GM12892 (cell line): Measurements from ENCODE around the gene EFNA3.

Source experiments
- DNase-seq: peaks from one replicate; pipeline ENCODE4 v3.0.0; 2011; ENCODE audit not compliant: insufficient read length
- FAIRE-seq: peaks from 2 replicates; lab custom pipeline; 2011; peaks lifted over from hg19 to GRCh38; lab: Jason Lieb, UNC
- POLR2A ChIP-seq: IDR thresholded peaks from 2 replicates; pipeline ENCODE4 v1.6.1; 2011; ENCODE audit warnings: low read depth, low read length, control low read depth
- POLR2AphosphoS5 ChIP-seq: IDR thresholded peaks from 2 replicates; pipeline ENCODE4 v1.6.1; 2011; ENCODE audit warnings: low read depth, low read length, control low read depth
- TAF1 ChIP-seq: IDR thresholded peaks from 2 replicates; pipeline ENCODE4 v1.6.1; 2011; ENCODE audit warnings: low read depth, mild to moderate bottlenecking, control low read depth, low read length, borderline replicate concordance

The EFNA3 gene

GRCh38 chr1:155131856-155132255 is 53.2 kb downstream of the EFNA3 start:
- no peak for FAIRE-seq
- DNase-seq = no peak
- TF ChIP-seq POLR2A (no peak), POLR2AphosphoS5 (no peak), TAF1 (no peak)

- no peak for TF ChIP-seq POLR2AphosphoS5
- no peak for TF ChIP-seq POLR2A
- TF ChIP-seq TAF1 = no peak
- no peak for FAIRE-seq
- DNase-seq = no peak
Measured at GRCh38 chr1:155133799-155134281, 55.2 kb downstream of the EFNA3 start.

- no peak for TF ChIP-seq TAF1
- no peak for TF ChIP-seq POLR2A
- TF ChIP-seq POLR2AphosphoS5 = no peak
- FAIRE-seq (no peak), DNase-seq (no peak)
Measured at GRCh38 chr1:155134322-155134721, 55.7 kb downstream of the EFNA3 start.

- FAIRE-seq = no peak
- no peak for DNase-seq
- no peak for TF ChIP-seq POLR2AphosphoS5
- no peak for TF ChIP-seq TAF1
- no peak for TF ChIP-seq POLR2A
Measured at GRCh38 chr1:155134880-155135414, 56.3 kb downstream of the EFNA3 start.

GRCh38 chr1:155135415-155136028 is 56.9 kb downstream of the EFNA3 start, which contains the start of gene SLC50A1:
Gene SLC50A1, plus strand, starts transcription at chr1:155135852. Its CDS starts 60 bp downstream, at chr1:155135912.
- DNase-seq (peak; percentile 93), FAIRE-seq (peak; percentile 90)
- TF ChIP-seq TAF1 (0 out of 2 replicates have a peak, but pooled peaks have one; percentile 60), POLR2A (peak; percentile 82), POLR2AphosphoS5 (peak; percentile 80)

GRCh38 chr1:155136748-155137147 is 58.1 kb downstream of the EFNA3 start:
- no peak for TF ChIP-seq TAF1
- TF ChIP-seq POLR2A = no peak
- no peak for TF ChIP-seq POLR2AphosphoS5
- DNase-seq = no peak
- no peak for FAIRE-seq
